HEK293 (cell line): ENCODE measurements around the gene ASB8.

Experiments
- CTCF ChIA-PET: fragments of 350-600 bp; formaldehyde crosslinking; extraction: SDS; loops from one replicate; lab custom pipeline; 2021; ENCODE audit warnings: antibody characterized with exemption; lab: Yijun Ruan, JAX
- POLR2A ChIA-PET: fragments of 300-600 bp; formaldehyde crosslinking; extraction: SDS; loops from one replicate; lab custom pipeline; 2020; ENCODE audit warnings: antibody characterized with exemption, inconsistent platforms; lab: Yijun Ruan, JAX
- H3K27ac ChIP-seq: fragments of 200-500 bp; sonication (Bioruptor generic); 2 replicates; pipeline ENCODE4 v1.5.1; 2014; ENCODE audit warnings: low read depth, low read length, control low read depth, inconsistent platforms; ENCODE audit errors: extremely low read depth
- H3K36me3 ChIP-seq, 2 experiments: fragments of 200-500 bp in 1 of 2; sonication (Bioruptor generic) in 1 of 2; 1 replicate in 1 of 2; 2 replicates in 1 of 2; pipeline ENCODE4 v1.5.1; 2014 to 2017; ENCODE audit warnings: inconsistent platforms in 2 of 2, low read length in 2 of 2; ENCODE audit not compliant: control insufficient read depth in 2 of 2, insufficient read depth in 1 of 2
- H3K4me1 ChIP-seq: fragments of 200-500 bp; sonication (Bioruptor generic); 2 replicates; pipeline ENCODE4 v1.5.1; 2014; ENCODE audit warnings: mild to moderate bottlenecking, low read length, inconsistent platforms; ENCODE audit not compliant: control insufficient read depth, insufficient read depth
- H3K4me3 ChIP-seq: 2 replicates; pipeline ENCODE4 v1.5.1; 2011; ENCODE audit warnings: low read depth, mild to moderate bottlenecking, control low read depth, low read length, moderate library complexity
- H3K9me3 ChIP-seq: fragments of 200-500 bp; sonication (Bioruptor generic); 2 replicates; pipeline ENCODE4 v1.5.1; 2014; ENCODE audit warnings: low read depth, low read length, inconsistent platforms; ENCODE audit not compliant: control insufficient read depth, insufficient read depth
- KLF16 ChIP-seq: fragments of 450-650 bp; formaldehyde crosslinking; IDR thresholded peaks from 2 replicates; pipeline ENCODE4 v1.5.1; 2017; ENCODE audit warnings: missing biosample characterization, missing genetic modification characterization
- KLF7 ChIP-seq: fragments of 450-650 bp; formaldehyde crosslinking; IDR thresholded peaks from 2 replicates; pipeline ENCODE4 v1.5.1; 2016; ENCODE audit warnings: missing biosample characterization, missing genetic modification characterization, borderline replicate concordance
- MYNN ChIP-seq: fragments of 450-650 bp; formaldehyde crosslinking; IDR thresholded peaks from 2 replicates; pipeline ENCODE4 v1.5.1; 2016; ENCODE audit warnings: missing biosample characterization, missing genetic modification characterization, borderline replicate concordance
- PRDM1 ChIP-seq: fragments of 450-650 bp; formaldehyde crosslinking; IDR thresholded peaks from 2 replicates; pipeline ENCODE4; 2016; ENCODE audit warnings: missing biosample characterization, missing genetic modification characterization
- WT1 ChIP-seq: fragments of 450-650 bp; formaldehyde crosslinking; IDR thresholded peaks from 2 replicates; pipeline ENCODE4 v1.5.1; 2016; ENCODE audit warnings: missing biosample characterization, missing genetic modification characterization
- ZBTB17 ChIP-seq: fragments of 450-650 bp; formaldehyde crosslinking; IDR thresholded peaks from 2 replicates; pipeline ENCODE4 v1.5.1; 2016; ENCODE audit warnings: missing biosample characterization, missing genetic modification characterization
- ZBTB21 ChIP-seq: fragments of 450-650 bp; formaldehyde crosslinking; IDR thresholded peaks from 2 replicates; pipeline ENCODE4 v1.5.1; 2017; ENCODE audit warnings: missing biosample characterization, missing genetic modification characterization
- ZBTB7A ChIP-seq: fragments of 450-650 bp; formaldehyde crosslinking; IDR thresholded peaks from 2 replicates; pipeline ENCODE4 v1.5.1; 2016; ENCODE audit warnings: low read depth, missing biosample characterization, missing genetic modification characterization
- ZEB2 ChIP-seq: fragments of 450-650 bp; formaldehyde crosslinking; IDR thresholded peaks from 2 replicates; pipeline ENCODE4 v1.5.1; 2016; ENCODE audit warnings: missing biosample characterization, missing genetic modification characterization
- ZFP37 ChIP-seq: fragments of 450-650 bp; formaldehyde crosslinking; IDR thresholded peaks from 2 replicates; pipeline ENCODE4 v1.5.1; 2016; ENCODE audit warnings: missing biosample characterization, missing genetic modification characterization
- ZNF114 ChIP-seq: fragments of 450-650 bp; formaldehyde crosslinking; IDR thresholded peaks from 2 replicates; pipeline ENCODE4 v1.5.0; 2017; ENCODE audit warnings: missing biosample characterization, missing genetic modification characterization
- ZNF248 ChIP-seq: fragments of 450-650 bp; formaldehyde crosslinking; IDR thresholded peaks from 2 replicates; pipeline ENCODE4 v1.5.1; 2017; ENCODE audit warnings: missing biosample characterization, missing genetic modification characterization
- ZNF266 ChIP-seq: fragments of 450-650 bp; formaldehyde crosslinking; IDR thresholded peaks from 2 replicates; pipeline ENCODE4 v1.5.1; 2016; ENCODE audit warnings: missing biosample characterization, missing genetic modification characterization, low read depth
- ZNF274 ChIP-seq, 2 experiments: fragments of 200-500 bp in 1 of 2; fragments of 450-650 bp in 1 of 2; sonication (Bioruptor generic) in 1 of 2; formaldehyde crosslinking in 1 of 2; IDR thresholded peaks; 2 replicates each; pipeline versions ENCODE4 v1.5.1 to v1.6.1; 2014 to 2016; ENCODE audit warnings: borderline replicate concordance in 1 of 2, inconsistent platforms in 1 of 2, low read length in 1 of 2, missing biosample characterization in 1 of 2, missing genetic modification characterization in 1 of 2
- ZNF324 ChIP-seq: fragments of 450-650 bp; formaldehyde crosslinking; IDR thresholded peaks from 2 replicates; pipeline ENCODE4 v1.5.1; 2016; ENCODE audit warnings: missing biosample characterization, missing genetic modification characterization
- ZNF549 ChIP-seq: fragments of 450-650 bp; IDR thresholded peaks from 2 replicates; pipeline ENCODE4 v1.5.1; 2018; ENCODE audit warnings: missing biosample characterization, missing genetic modification characterization, mild to moderate bottlenecking, inconsistent platforms, moderate library complexity
- ZNF560 ChIP-seq: fragments of 450-650 bp; formaldehyde crosslinking; IDR thresholded peaks from 2 replicates; pipeline ENCODE4 v1.5.1; 2017; ENCODE audit warnings: missing biosample characterization, missing genetic modification characterization, borderline replicate concordance
- ZNF610 ChIP-seq: fragments of 450-650 bp; formaldehyde crosslinking; IDR thresholded peaks from 2 replicates; pipeline ENCODE4 v1.5.1; 2016; ENCODE audit warnings: missing biosample characterization, missing genetic modification characterization, borderline replicate concordance
- ZNF624 ChIP-seq: fragments of 450-650 bp; formaldehyde crosslinking; IDR thresholded peaks from 2 replicates; pipeline ENCODE4 v1.5.1; 2017; ENCODE audit warnings: missing biosample characterization, missing genetic modification characterization
- ZNF629 ChIP-seq: fragments of 450-650 bp; formaldehyde crosslinking; IDR thresholded peaks from 2 replicates; pipeline ENCODE4 v1.5.1; 2017; ENCODE audit warnings: missing biosample characterization, missing genetic modification characterization
- ZNF658 ChIP-seq: fragments of 450-650 bp; formaldehyde crosslinking; IDR thresholded peaks from 2 replicates; pipeline ENCODE4; 2016; ENCODE audit warnings: missing biosample characterization, missing genetic modification characterization
- TF ChIP-seq, protein P1 (sequence below): fragments of 450-650 bp; formaldehyde crosslinking; IDR thresholded peaks from 2 replicates; pipeline ENCODE4 v1.5.1; 2017; ENCODE audit warnings: missing biosample characterization, missing genetic modification characterization
- TF ChIP-seq, protein P2 (sequence below): fragments of 450-650 bp; formaldehyde crosslinking; IDR thresholded peaks from 2 replicates; pipeline ENCODE4 v1.5.1; 2016; ENCODE audit warnings: missing biosample characterization, missing genetic modification characterization, borderline replicate concordance
- TF ChIP-seq, protein P3 (sequence below): fragments of 450-650 bp; formaldehyde crosslinking; IDR thresholded peaks from 2 replicates; pipeline ENCODE4 v1.5.1; 2016; ENCODE audit warnings: missing biosample characterization, missing genetic modification characterization
- TF ChIP-seq, protein P4 (sequence below): fragments of 450-650 bp; formaldehyde crosslinking; IDR thresholded peaks from 2 replicates; pipeline ENCODE4 v1.5.1; 2016; ENCODE audit warnings: missing biosample characterization, missing genetic modification characterization

The ASB8 gene

DNA sequence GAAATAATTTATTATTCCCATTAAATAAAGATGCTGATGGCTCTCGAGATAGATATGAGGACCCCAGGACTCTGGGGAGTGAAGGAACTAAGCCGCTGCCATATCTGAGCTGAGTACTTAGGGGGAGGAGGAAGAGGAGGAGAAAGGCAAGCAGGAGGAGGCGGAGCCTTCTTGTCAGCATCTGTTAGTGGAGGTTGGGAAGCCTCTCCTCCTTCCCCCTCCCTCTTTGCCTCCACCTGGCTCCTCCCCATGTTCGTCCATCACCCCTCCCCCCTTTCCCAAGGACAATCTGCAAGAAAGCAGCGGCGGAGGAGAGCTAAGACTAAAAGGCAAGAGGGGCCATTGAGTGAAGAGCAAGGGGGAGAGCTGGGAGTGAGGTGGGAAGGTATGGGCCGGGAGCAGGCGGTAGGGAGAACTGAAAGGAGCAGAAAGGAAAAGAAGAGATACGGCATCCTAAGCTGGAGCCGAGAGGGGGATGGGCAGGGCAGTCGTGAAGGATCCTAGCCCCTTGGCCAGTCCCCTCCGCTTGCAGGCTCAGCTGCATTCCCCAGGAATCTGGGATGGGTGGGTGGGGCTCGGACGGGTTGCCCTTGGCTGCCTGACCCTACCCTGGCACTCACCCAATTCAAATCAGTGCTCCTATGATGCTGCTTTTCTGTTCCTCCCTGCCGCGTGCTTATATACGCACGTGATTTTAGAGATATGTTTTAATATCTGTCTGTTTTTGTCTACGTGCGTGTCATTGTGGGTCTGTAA is 38.1 kb downstream of the ASB8 start, which contains the start of gene PFKM:
PFKM (plus strand) TSS at position 287 of the 756 bp plus-strand sequence. CDS start 3,411 bp downstream, outside the sequence.
- peak within 1 kb of the TSS; percentile 32 for H3K27ac ChIP-seq
- H3K4me3 ChIP-seq = peak within 1 kb of the TSS; percentile 59
- ChIA-PET POLR2A (interaction anchor here (0.5 to 2.2 kb wide), 11 partner anchors 9 to 653 kb away, joined by 3 to 24 read pairs (median 5); partner anchors contain the start of genes ASB8, SENP1, TMEM106C and VDR), CTCF (interaction anchor here (1.1 to 1.9 kb wide), 3 partner anchors 10 to 156 kb away, joined by 3 to 4 read pairs (median 4); partner anchors contain the start of genes SENP1 and TMEM106C)
- H3K4me1 ChIP-seq = peaks cover 14% of the 10 kb centered on the region
- peaks cover 0 to 20% of the 10 kb centered on the region in 2 experiments; a peak in 2 of 3 replicates for H3K36me3 ChIP-seq
- H3K9me3 ChIP-seq = no peaks in the 10 kb centered on the region
- no peak; the same call in 1 of the 2 replicates for TF ChIP-seq KLF7 (tag by site-specific recombination)
- no peak for TF ChIP-seq ZBTB21
- no peak for TF ChIP-seq ZNF274 (IDR thresholded peaks at IDR 0.05; ENCODE audit: low read length)
- no peak for TF ChIP-seq ZNF274 (tag by site-specific recombination; IDR thresholded peaks at IDR 0.05; ENCODE audit: borderline replicate concordance)
- TF ChIP-seq, protein P1, sequence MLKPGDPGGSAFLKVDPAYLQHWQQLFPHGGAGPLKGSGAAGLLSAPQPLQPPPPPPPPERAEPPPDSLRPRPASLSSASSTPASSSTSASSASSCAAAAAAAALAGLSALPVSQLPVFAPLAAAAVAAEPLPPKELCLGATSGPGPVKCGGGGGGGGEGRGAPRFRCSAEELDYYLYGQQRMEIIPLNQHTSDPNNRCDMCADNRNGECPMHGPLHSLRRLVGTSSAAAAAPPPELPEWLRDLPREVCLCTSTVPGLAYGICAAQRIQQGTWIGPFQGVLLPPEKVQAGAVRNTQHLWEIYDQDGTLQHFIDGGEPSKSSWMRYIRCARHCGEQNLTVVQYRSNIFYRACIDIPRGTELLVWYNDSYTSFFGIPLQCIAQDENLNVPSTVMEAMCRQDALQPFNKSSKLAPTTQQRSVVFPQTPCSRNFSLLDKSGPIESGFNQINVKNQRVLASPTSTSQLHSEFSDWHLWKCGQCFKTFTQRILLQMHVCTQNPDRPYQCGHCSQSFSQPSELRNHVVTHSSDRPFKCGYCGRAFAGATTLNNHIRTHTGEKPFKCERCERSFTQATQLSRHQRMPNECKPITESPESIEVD = no peak
- peak; percentile 82 for TF ChIP-seq KLF16
- peak; percentile 56; the same call in 1 of the 2 replicates for TF ChIP-seq ZEB2 (tag by site-specific recombination)
- peak; percentile 80 for TF ChIP-seq PRDM1 (tag by site-specific recombination)
- no peak for TF ChIP-seq ZNF248 (tag by site-specific recombination)
- peak; percentile 79 for TF ChIP-seq ZNF324 (tag by site-specific recombination)
- TF ChIP-seq ZNF658 (tag by site-specific recombination) = no peak
- TF ChIP-seq, protein P2, sequence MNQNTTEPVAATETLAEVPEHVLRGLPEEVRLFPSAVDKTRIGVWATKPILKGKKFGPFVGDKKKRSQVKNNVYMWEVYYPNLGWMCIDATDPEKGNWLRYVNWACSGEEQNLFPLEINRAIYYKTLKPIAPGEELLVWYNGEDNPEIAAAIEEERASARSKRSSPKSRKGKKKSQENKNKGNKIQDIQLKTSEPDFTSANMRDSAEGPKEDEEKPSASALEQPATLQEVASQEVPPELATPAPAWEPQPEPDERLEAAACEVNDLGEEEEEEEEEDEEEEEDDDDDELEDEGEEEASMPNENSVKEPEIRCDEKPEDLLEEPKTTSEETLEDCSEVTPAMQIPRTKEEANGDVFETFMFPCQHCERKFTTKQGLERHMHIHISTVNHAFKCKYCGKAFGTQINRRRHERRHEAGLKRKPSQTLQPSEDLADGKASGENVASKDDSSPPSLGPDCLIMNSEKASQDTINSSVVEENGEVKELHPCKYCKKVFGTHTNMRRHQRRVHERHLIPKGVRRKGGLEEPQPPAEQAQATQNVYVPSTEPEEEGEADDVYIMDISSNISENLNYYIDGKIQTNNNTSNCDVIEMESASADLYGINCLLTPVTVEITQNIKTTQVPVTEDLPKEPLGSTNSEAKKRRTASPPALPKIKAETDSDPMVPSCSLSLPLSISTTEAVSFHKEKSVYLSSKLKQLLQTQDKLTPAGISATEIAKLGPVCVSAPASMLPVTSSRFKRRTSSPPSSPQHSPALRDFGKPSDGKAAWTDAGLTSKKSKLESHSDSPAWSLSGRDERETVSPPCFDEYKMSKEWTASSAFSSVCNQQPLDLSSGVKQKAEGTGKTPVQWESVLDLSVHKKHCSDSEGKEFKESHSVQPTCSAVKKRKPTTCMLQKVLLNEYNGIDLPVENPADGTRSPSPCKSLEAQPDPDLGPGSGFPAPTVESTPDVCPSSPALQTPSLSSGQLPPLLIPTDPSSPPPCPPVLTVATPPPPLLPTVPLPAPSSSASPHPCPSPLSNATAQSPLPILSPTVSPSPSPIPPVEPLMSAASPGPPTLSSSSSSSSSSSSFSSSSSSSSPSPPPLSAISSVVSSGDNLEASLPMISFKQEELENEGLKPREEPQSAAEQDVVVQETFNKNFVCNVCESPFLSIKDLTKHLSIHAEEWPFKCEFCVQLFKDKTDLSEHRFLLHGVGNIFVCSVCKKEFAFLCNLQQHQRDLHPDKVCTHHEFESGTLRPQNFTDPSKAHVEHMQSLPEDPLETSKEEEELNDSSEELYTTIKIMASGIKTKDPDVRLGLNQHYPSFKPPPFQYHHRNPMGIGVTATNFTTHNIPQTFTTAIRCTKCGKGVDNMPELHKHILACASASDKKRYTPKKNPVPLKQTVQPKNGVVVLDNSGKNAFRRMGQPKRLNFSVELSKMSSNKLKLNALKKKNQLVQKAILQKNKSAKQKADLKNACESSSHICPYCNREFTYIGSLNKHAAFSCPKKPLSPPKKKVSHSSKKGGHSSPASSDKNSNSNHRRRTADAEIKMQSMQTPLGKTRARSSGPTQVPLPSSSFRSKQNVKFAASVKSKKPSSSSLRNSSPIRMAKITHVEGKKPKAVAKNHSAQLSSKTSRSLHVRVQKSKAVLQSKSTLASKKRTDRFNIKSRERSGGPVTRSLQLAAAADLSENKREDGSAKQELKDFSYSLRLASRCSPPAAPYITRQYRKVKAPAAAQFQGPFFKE (tag by site-specific recombination) = no peak
- TF ChIP-seq MYNN (tag by site-specific recombination) = no peak
- peak; percentile 58 for TF ChIP-seq ZNF629
- TF ChIP-seq ZNF560 = no peak
- no peak for TF ChIP-seq ZNF549 (tag by site-specific recombination)
- peak; percentile 95 for TF ChIP-seq ZBTB17 (tag by site-specific recombination)
- TF ChIP-seq ZFP37 (tag by site-specific recombination) = no peak
- no peak for TF ChIP-seq ZNF114
- TF ChIP-seq ZBTB7A (tag by site-specific recombination) = no peak
- TF ChIP-seq ZNF610 (tag by site-specific recombination) = 0 out of 2 replicates have a peak, but pooled peaks have one; percentile 50
- TF ChIP-seq, protein P3, sequence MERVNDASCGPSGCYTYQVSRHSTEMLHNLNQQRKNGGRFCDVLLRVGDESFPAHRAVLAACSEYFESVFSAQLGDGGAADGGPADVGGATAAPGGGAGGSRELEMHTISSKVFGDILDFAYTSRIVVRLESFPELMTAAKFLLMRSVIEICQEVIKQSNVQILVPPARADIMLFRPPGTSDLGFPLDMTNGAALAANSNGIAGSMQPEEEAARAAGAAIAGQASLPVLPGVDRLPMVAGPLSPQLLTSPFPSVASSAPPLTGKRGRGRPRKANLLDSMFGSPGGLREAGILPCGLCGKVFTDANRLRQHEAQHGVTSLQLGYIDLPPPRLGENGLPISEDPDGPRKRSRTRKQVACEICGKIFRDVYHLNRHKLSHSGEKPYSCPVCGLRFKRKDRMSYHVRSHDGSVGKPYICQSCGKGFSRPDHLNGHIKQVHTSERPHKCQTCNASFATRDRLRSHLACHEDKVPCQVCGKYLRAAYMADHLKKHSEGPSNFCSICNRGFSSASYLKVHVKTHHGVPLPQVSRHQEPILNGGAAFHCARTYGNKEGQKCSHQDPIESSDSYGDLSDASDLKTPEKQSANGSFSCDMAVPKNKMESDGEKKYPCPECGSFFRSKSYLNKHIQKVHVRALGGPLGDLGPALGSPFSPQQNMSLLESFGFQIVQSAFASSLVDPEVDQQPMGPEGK (tag by site-specific recombination) = peak; percentile 90
- TF ChIP-seq WT1 = no peak; the same call in none of the 2 replicates
- TF ChIP-seq ZNF266 (tag by site-specific recombination) = no peak
- no peak for TF ChIP-seq ZNF624 (tag by site-specific recombination)
- TF ChIP-seq, protein P4, sequence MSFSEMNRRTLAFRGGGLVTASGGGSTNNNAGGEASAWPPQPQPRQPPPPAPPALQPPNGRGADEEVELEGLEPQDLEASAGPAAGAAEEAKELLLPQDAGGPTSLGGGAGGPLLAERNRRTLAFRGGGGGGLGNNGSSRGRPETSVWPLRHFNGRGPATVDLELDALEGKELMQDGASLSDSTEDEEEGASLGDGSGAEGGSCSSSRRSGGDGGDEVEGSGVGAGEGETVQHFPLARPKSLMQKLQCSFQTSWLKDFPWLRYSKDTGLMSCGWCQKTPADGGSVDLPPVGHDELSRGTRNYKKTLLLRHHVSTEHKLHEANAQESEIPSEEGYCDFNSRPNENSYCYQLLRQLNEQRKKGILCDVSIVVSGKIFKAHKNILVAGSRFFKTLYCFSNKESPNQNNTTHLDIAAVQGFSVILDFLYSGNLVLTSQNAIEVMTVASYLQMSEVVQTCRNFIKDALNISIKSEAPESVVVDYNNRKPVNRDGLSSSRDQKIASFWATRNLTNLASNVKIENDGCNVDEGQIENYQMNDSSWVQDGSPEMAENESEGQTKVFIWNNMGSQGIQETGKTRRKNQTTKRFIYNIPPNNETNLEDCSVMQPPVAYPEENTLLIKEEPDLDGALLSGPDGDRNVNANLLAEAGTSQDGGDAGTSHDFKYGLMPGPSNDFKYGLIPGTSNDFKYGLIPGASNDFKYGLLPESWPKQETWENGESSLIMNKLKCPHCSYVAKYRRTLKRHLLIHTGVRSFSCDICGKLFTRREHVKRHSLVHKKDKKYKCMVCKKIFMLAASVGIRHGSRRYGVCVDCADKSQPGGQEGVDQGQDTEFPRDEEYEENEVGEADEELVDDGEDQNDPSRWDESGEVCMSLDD (tag by site-specific recombination) = no peak
